GM19397 (cell line): ENCODE measurements around the gene KRTAP10-9.
"Not testable (repeated sequence)": the region's sequence is repeated elsewhere in the genome, so short reads cannot be mapped to it uniquely, and the experiment has no call there.

Experiments
- ATAC-seq: cut with Tn5 transposase; IDR thresholded peaks from one replicate; pipeline ENCODE4 v1.9.1; 2021; ENCODE audit warnings: mild to moderate bottlenecking, moderate library complexity; ENCODE audit not compliant: unreplicated experiment

KRTAP10-9 gene

DNA sequence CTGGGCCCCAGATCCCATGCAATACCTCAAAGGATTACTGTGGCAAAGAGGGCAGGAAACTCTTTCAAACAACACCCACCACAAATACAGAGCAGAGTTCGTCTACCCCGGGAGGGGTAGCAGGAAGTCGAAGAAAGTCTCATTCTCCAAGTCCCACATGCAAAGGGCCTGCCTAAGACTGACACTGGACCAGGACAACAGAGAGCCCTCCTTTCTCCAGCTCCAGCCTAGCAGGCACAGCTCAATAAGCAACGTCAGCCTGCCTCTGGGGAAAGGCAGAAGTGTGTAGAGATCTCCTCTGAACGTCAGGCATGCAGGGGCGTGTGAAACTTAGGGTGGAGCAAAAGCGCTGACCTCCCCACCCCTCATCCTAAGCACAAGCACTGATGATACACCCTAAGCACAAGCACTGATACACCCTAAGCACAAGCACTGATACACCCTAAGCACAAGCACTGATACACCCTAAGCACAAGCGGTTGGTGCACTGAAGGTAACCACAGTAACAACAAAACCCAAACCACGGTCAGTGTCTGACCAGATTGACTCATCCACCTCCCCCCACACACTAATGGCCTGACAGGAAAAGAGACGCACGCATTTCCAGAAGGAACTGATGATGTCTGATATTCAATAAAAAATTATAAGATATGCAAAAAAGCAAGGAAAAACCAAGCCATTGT, 32.2 kb downstream of the KRTAP10-9 start:
- ATAC-seq, result no peak

DNA sequence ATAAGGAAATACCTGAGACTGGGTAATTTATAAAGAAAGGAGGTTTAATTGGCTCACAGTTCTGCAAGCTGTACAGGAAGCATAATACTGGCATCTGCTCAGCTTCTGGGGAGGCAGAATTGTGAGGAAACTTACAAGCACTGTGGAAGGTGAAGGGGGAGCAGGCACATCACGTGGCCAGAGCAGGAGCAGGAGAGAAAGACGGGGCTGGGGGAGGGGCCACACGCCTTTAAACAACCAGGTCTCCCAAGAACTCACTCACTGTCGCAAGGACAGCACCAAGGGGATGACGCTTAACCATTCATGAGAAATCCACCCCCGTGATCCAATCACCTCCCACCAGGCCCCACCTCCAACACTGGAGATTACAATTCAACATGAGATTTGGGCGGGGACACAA, 34.7 kb downstream of the KRTAP10-9 start:
- not testable (repeated sequence) for ATAC-seq

DNA sequence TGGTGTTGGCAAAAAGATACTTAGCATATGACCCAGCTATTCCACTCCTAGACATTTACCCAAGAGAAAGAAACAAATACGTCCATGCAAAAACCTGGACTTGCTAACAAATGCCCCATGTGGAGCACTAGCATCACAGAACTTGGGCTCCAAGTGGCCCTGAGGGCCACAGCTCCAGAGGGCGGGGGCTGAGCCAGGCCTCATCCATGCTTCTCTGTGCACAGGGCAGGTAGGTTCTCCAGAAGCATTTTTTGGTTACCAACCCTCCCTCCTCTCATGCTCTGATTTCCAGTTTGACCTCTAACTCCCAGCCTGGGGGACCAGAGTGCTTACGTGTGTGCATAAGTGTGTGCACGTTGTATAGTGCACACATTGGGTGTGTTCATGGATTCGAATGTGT, 37.8 kb downstream of the KRTAP10-9 start:
- ATAC-seq, result no peak

DNA sequence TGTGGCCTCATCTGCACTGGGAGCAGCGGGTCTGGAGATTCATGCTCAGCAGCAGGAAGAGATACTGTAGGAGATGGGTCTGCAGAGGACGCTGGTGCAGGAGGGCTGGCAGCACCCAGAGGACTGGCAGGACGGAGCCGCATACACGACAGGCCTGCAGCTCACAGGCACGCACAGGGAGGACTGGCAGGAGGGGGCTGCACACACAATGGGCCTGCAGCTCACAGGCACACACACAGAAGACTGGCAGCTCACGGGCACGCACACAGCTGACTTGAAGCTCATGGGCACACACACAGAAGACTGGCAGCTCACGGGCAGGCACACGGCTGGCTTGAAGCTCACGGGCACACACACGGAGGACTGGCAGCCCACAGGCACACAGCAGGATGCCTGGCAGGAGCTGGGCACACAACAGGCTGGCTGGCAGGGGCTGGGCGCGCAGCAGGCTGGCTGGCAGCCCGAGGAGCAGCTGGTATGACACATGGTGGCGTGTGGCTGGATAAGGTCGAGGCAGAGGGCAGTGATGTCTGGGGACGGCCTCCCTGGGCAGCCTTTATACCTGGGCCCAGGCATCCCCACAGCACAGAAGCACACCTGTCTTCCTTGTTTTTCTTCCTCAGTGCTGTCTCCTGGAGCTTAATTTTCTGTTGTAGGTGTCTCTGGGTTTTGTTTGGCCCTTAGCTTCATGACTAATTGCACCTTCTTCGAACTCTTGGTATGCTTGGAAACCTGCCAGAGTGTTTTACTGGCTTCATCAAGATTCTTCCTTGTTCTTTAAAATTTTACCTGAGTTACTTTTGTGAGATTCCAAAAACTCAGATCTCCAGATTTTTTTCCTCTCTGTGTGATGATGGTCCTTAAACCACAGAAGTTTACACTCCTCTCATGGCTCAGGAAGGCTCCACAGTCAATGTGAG, 39.8 kb downstream of the KRTAP10-9 start, which contains the start of gene KRTAP12-2:
KRTAP12-2 (minus strand) TSS at position 527 of the 920 bp plus-strand sequence; CDS start at position 486, 41 bp downstream.
- ATAC-seq, result no peak

DNA sequence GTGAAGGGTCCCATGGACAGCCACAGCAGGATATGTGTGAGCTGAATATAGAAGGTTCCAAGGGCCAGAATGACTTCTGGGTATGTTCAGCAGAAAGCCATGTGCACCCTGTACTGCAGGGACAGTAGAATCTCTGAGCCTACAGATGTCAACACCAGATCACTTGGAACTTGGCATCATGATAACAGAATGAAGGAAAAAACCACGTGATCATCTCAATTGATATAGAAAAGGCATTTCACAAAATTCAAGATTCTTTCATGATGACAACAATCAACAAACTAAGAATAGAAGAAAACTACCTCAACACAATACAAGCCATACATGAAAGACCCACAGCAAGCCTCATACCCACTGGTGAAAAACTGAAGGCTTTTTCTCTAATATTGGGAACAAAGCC, 40.7 kb downstream of the KRTAP10-9 start:
- ATAC-seq, result no peak

DNA sequence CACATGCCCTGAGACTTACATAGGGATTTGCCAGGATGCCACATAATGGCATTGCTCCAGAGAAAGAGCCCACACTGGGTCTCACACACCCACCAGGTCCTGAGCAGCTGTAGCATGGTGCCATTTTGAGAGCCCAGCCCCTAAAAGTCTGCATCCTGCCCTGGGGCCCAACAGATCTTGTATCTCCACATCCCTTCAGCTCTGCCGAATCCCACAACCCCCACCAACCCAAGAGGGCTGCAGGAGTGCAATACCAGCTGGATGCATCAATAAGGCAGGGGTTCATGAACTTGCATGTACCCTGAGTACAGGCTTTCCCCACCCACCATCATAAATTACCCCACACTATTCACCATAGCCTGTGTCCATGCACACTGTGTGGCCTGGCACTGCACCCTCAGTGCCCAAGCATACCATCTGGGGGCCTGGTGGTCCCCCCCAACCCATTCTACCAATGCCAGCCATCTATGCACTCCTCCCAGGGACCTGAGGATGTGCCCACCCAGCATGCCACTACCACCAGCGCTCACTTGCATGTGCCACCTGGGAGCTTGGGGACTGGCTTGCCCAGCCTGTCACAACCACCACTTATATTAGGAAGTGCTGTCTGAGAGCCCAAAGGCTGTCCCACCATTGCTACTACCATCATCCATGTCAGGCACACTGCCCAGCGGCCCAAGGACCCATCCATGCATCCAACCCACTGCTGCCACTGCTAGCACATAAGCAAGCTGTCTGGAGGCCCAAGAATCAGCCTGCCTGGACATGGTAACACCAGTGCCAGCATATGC, 43.9 kb downstream of the KRTAP10-9 start:
- ATAC-seq, result no peak

DNA sequence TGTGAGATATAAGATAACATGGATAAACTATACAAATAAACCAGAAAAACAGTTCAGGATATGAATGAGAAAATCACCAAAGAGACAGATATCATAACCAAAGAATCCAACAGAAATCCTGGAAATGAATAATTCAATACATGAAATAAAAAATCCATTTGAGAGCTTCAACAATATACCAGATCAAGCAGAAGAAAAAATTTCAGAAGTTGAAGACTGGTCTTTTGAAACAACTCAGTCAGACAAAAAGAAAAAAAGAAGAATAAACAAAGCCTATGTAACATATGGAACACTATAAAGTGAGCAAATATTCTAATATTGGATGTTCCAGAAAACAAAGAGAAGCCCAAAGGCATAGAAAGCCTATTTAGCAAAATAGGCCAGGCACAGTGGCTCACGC, 45.0 kb downstream of the KRTAP10-9 start:
- ATAC-seq, result no peak

DNA sequence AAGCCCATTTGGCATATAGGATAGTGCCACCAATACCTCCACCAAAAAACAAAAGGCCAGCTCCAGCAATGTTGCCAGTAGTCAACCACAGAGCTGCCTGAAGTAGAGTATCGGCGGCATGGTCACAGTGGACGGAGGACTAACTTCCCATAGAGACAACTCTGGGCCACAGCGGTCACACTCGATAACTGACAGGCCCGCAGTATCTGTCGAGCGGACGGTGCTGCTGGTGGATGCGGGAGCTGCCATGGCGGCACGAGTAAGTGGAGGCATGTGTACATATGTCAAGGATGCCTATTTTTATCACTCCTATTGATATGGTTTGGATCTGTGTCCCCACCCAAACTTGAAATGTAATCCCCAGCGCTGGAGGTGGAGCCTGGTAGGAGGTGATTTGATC, 51.0 kb downstream of the KRTAP10-9 start:
- ATAC-seq, result no peak
